HG03139 (cell line): ENCODE results near the gene IRAG1.

ENCODE experiments used
- ATAC-seq: cut with Tn5 transposase; IDR thresholded peaks from one replicate; pipeline ENCODE4 v1.9.1; 2021; ENCODE audit not compliant: unreplicated experiment

Gene IRAG1

DNA sequence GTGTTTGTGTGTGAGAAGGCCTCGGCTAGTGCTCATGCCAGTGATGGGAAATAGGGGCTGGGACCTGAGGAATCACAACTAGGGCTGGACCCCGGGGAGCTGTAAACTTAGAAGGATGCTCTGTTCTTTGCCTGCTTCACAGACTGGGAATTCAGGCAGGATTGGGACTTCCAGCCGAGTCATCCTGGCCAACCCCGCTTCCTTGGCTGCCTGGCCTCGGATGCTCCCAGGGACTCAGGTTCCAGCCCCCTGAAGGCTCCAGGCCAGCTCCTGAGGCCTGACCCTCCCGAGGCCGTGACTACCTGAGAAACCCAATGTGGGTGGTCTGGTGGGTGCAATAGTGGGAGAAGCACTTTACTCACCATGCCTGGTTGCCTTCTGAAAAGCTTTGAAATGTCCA lies 44.7 kb downstream of the IRAG1 start:
- ATAC-seq = no peak

- ATAC-seq = no peak
Observed at GRCh38 chr11:10646681-10647355, 46.7 kb downstream of the IRAG1 start.

DNA sequence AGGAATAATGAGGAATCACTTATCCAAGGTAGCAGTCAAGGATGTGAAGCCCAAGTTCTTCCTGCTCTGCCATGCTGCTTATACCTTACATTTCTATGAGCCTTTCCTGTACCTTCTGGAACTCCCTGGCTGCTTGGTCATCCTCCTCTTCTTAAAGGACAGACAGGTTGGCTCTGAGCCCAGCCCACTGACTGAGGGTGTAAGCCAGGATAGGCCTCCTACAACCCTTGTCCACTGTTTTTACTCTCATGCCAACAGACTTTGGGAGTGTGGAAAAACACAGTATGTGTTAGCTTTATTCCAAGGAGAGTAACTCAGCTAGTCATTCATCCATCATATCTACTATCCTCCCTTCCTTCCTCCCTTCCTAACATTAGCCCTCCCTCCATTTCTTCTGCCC lies 47.5 kb downstream of the IRAG1 start:
- ATAC-seq = no peak

DNA sequence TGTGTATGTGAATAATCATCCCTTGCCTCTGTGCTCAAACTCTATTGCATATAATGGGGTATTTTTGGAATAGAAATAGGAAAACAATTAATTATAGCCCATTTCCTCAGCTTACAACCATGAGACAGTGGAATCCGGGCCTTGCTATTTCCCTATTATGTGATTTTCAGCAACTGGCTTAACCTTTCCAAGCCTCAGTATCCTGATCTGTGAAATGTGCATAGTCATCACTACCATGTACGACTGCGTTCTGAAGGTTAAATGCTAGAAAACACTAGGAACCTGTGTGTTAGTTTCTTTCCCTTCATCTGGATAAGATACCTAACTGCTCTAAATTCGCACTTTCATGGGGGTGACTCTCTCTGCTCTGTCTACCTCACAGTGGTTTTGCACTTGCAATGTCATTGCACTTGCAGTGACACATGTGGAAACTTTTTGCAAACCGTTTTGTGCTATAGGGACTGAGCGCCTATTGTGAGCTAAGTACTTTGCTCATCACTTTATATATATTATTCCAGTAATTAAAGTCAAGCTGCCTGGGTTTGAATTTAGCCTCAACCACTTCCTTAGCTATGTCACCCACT lies 48.3 kb downstream of the IRAG1 start:
- no peak for ATAC-seq
